ENCODE measurements around the gene FKBP15.

DNA sequence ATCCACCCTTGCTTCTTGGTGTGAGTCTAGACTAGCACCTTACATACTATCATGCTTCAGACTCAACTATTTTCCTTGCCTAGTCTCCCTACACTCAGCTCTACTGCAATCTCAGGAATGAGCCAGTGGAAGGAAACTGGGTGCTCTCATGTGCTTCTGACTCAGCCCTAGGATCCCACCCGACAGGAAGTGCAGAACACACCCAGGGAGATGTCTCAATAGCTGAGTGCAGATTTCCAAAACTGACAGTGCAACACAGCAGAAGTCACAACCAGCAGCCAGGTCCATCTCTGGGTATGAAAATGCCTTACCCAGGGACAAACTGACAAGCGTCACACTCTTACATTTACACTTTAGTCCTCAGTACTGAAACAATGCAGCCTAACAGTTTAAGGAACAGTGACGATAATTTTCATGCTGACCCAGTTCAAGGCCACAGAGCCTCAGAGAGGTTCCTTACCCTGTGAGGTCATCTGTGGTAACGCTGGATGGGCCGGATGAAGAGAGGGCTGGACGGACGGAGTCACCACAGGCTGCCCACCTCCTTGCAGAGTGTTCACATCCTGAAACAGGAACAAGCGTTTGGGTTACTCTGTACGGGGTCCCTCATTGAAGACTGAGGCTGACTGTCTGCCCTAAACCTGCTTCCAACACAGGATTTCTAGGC lies 33.0 kb downstream of the FKBP15 start:
- TF ChIP-seq, protein P1, sequence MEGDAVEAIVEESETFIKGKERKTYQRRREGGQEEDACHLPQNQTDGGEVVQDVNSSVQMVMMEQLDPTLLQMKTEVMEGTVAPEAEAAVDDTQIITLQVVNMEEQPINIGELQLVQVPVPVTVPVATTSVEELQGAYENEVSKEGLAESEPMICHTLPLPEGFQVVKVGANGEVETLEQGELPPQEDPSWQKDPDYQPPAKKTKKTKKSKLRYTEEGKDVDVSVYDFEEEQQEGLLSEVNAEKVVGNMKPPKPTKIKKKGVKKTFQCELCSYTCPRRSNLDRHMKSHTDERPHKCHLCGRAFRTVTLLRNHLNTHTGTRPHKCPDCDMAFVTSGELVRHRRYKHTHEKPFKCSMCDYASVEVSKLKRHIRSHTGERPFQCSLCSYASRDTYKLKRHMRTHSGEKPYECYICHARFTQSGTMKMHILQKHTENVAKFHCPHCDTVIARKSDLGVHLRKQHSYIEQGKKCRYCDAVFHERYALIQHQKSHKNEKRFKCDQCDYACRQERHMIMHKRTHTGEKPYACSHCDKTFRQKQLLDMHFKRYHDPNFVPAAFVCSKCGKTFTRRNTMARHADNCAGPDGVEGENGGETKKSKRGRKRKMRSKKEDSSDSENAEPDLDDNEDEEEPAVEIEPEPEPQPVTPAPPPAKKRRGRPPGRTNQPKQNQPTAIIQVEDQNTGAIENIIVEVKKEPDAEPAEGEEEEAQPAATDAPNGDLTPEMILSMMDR (tag by site-specific recombination; IDR thresholded peaks at IDR 0.05) = no peak
- TF ChIP-seq ZNF274 (IDR thresholded peaks at IDR 0.05; ENCODE audit: low read length) = no peak
- no peak for TF ChIP-seq ZNF274 (tag by site-specific recombination; IDR thresholded peaks at IDR 0.05; ENCODE audit: borderline replicate concordance)
- no peak for TF ChIP-seq ZNF768 (tag by site-specific recombination; IDR thresholded peaks at IDR 0.05)

Data from HEK293 (cell line).